ENCODE data around the gene LGMN.

The LGMN gene

DNA sequence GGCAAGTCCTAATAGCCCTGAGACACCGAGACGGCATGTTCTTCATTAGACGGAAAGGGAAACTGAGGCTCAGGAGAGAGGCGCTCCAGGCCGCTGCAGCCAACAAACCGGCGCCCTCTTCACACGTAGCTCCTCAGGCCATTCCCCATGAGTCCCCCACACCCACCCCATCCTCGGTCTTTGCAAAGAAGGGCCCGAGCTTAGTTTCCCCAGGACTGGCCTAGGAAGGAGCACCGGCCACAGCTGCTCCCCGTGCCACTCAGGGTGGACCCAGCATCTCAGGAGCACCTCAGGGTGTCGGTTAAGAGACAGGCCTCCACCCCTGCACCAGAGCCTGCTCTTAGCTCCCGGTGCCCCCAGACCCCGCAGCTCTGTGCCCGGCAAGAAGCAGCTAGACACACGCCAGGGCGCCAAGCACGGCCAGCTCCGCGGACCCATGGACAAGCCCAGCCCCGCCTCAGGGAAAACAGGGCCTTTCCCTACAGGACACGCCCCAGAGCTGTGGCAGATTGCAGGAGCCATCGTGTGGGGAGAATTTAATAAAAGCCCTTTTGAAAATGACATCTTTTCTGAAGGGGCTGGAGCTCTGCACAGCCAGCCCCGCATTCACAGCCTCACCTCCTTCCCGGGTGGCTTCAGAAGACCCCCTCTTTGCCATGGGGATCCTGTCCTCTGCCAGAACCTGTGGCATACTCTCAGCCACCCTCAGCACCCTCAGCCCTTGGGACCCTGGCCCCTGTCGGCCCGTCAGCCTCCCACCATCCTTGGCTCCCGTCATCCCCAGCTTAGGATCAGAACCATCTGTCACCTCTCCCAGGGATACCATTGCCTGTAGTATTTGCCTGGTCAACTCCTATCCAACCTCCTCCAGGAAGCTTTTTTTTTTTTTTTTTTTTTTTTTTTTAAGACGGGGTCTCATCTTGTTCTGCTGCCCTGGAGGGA lies 59.7 kb downstream of the LGMN start:
- TF ChIP-seq SIN3A (IDR thresholded peaks at IDR 0.05; ENCODE audit: borderline replicate concordance, insufficient read depth, low read length) (no peak), FOXP2 (optimal IDR thresholded peaks at IDR 0.05; ENCODE audit: borderline replicate concordance, extremely low read depth, extremely low read length, insufficient read depth) (no peak), POLR2AphosphoS5 (IDR thresholded peaks at IDR 0.05; ENCODE audit: low read depth, low read length) (no peak), TAF1 (IDR thresholded peaks at IDR 0.05; ENCODE audit: borderline replicate concordance, insufficient read depth, low read length) (no peak)
- TF ChIP-seq, protein P1, sequence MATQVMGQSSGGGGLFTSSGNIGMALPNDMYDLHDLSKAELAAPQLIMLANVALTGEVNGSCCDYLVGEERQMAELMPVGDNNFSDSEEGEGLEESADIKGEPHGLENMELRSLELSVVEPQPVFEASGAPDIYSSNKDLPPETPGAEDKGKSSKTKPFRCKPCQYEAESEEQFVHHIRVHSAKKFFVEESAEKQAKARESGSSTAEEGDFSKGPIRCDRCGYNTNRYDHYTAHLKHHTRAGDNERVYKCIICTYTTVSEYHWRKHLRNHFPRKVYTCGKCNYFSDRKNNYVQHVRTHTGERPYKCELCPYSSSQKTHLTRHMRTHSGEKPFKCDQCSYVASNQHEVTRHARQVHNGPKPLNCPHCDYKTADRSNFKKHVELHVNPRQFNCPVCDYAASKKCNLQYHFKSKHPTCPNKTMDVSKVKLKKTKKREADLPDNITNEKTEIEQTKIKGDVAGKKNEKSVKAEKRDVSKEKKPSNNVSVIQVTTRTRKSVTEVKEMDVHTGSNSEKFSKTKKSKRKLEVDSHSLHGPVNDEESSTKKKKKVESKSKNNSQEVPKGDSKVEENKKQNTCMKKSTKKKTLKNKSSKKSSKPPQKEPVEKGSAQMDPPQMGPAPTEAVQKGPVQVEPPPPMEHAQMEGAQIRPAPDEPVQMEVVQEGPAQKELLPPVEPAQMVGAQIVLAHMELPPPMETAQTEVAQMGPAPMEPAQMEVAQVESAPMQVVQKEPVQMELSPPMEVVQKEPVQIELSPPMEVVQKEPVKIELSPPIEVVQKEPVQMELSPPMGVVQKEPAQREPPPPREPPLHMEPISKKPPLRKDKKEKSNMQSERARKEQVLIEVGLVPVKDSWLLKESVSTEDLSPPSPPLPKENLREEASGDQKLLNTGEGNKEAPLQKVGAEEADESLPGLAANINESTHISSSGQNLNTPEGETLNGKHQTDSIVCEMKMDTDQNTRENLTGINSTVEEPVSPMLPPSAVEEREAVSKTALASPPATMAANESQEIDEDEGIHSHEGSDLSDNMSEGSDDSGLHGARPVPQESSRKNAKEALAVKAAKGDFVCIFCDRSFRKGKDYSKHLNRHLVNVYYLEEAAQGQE (IDR thresholded peaks at IDR 0.05; ENCODE audit: insufficient read depth in 1 of 2, low read depth in 2 of 2, low read length in 2 of 2) = no peak

DNA sequence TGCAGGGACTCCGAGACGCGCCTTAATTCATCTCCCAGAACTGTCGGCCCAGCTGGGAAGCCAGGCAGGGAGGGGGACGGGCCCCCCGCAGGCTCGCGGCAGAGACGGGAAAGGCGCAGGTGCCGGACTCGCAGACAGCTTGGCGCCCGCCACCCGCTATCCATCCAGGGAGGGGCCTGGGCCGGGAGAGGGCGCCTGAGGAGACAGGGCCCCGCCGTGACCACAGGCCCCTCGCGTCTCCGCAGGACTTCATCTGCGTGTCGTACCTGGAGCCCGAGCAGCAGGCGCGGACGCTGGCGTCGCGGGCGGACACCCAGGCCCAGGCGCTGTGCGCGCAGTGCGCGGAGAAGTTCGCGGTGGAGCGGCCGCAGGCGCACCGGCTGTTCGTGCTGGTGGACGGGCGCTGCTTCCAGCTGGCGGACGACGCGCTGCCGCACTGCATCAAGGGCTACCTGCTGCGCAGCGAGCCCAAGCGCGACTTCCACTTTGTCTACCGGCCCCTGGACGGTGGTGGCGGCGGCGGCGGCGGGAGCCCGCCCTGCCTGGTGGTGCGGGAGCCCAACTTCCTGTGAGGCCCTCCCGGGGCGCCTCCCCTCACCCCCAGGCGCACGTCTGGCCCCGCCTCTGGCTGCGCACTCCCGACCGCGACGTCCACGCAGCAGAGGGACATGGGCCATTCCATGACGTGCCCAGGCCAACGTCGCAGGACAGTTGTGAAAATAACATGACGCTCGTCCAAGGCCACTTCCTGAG lies 60.6 kb downstream of the LGMN start:
- TF ChIP-seq FOXP2 (optimal IDR thresholded peaks at IDR 0.05; ENCODE audit: borderline replicate concordance, extremely low read depth, extremely low read length, insufficient read depth) = no peak
- no peak for TF ChIP-seq SIN3A (IDR thresholded peaks at IDR 0.05; ENCODE audit: borderline replicate concordance, insufficient read depth, low read length)
- no peak for TF ChIP-seq POLR2AphosphoS5 (IDR thresholded peaks at IDR 0.05; ENCODE audit: low read depth, low read length)
- TF ChIP-seq TAF1 (IDR thresholded peaks at IDR 0.05; ENCODE audit: borderline replicate concordance, insufficient read depth, low read length) = no peak
- TF ChIP-seq, protein P1 (IDR thresholded peaks at IDR 0.05; ENCODE audit: insufficient read depth in 1 of 2, low read depth in 2 of 2, low read length in 2 of 2) = no peak

DNA sequence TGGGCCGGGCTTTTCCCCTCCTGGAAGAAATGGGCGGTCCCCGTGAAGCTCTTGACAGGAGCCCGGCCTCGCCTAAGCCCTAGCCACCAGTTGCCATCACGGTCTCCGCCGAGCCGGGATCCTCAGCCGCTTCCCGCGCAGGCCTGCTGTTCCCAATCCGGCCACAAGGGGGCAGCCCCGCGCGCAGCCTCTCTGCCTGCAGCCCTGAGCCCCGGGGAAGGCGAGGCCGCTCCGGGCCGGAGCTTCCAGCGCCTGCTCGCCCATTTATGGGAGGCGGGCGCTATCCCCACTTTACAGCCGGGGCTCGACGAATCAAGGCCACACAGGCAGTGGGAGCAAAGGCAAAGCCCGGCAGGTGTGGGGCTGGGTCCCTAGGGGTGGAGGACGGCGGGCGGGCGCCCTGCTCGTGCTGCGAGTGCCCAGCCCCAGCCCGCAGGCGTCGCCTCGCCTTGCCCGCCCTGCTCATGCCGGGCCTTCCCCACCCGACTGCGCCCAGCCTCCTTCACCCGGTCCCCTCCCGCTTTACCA lies 61.5 kb downstream of the LGMN start:
- TF ChIP-seq, protein P1 (IDR thresholded peaks at IDR 0.05; ENCODE audit: insufficient read depth in 1 of 2, low read depth in 2 of 2, low read length in 2 of 2) = no peak
- no peak for TF ChIP-seq FOXP2 (optimal IDR thresholded peaks at IDR 0.05; ENCODE audit: borderline replicate concordance, extremely low read depth, extremely low read length, insufficient read depth)
- no peak for TF ChIP-seq TAF1 (IDR thresholded peaks at IDR 0.05; ENCODE audit: borderline replicate concordance, insufficient read depth, low read length)
- no peak for TF ChIP-seq POLR2AphosphoS5 (IDR thresholded peaks at IDR 0.05; ENCODE audit: low read depth, low read length)
- no peak for TF ChIP-seq SIN3A (IDR thresholded peaks at IDR 0.05; ENCODE audit: borderline replicate concordance, insufficient read depth, low read length)

DNA sequence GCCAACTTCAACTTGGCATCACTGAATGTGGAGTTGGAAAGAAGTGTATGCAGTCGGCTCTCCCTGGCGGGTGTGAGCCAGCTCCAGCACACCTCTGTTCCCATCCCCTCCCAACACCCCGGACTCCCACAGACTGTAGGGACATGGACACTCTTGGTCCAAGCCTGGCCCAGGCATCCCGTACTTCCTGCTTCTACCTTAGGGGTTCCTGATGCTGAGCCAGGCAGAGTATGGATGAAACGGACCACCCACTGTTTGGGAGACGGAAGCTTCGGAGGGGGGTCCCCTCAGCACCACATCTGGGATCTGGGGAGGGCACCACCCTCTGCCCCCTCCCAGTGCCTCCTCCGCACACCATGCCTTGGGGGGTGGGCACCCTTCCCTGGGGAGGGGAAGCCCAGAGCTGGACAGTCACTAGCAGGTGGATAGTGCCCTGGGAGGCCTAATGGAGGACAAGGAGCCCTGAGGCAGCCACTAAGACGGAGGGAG lies 62.0 kb downstream of the LGMN start:
- TF ChIP-seq FOXP2 (optimal IDR thresholded peaks at IDR 0.05; ENCODE audit: borderline replicate concordance, extremely low read depth, extremely low read length, insufficient read depth) = no peak
- TF ChIP-seq, protein P1 (IDR thresholded peaks at IDR 0.05; ENCODE audit: insufficient read depth in 1 of 2, low read depth in 2 of 2, low read length in 2 of 2) = no peak

Measured in PFSK-1 (cell line).